ENCODE results near the gene PGLYRP2. TPM values are rescaled to one million over a fixed set of nuclear protein-coding genes. Genes with fewer than 3 reads are reported as not detected.

The PGLYRP2 gene, protein sequence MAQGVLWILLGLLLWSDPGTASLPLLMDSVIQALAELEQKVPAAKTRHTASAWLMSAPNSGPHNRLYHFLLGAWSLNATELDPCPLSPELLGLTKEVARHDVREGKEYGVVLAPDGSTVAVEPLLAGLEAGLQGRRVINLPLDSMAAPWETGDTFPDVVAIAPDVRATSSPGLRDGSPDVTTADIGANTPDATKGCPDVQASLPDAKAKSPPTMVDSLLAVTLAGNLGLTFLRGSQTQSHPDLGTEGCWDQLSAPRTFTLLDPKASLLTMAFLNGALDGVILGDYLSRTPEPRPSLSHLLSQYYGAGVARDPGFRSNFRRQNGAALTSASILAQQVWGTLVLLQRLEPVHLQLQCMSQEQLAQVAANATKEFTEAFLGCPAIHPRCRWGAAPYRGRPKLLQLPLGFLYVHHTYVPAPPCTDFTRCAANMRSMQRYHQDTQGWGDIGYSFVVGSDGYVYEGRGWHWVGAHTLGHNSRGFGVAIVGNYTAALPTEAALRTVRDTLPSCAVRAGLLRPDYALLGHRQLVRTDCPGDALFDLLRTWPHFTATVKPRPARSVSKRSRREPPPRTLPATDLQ
- not detected in 2 replicates for total RNA-seq
- long read RNA-seq = 0 reads

- no peaks in the 10 kb centered on the region for H3K4me1 Mint-ChIP-seq (ENCODE audit: unreplicated experiment)
- no peak within 1 kb of the TSS for H3K27ac Mint-ChIP-seq (ENCODE audit: unreplicated experiment)
- peaks cover 6% of the 10 kb centered on the region for H3K27me3 Mint-ChIP-seq (ENCODE audit: unreplicated experiment)
- H3K36me3 Mint-ChIP-seq (ENCODE audit: unreplicated experiment) = no peaks in the 10 kb centered on the region
- H3K9me3 Mint-ChIP-seq (ENCODE audit: unreplicated experiment) = no peaks in the 10 kb centered on the region
- DNase-seq (ENCODE audit: extremely low spot score, unreplicated experiment) = no peak
- TF ChIP-seq CTCF (IDR thresholded peaks at IDR 0.05) = no peak
- no peak within 1 kb of the TSS for H3K4me3 Mint-ChIP-seq (ENCODE audit: unreplicated experiment)
These were observed at the start of gene PGLYRP2 for GRCh38 chr19:15479391-15480345. Gene PGLYRP2, minus strand, starts transcription at chr19:15479501. Its CDS starts 130 bp downstream, at chr19:15479371.

DNA sequence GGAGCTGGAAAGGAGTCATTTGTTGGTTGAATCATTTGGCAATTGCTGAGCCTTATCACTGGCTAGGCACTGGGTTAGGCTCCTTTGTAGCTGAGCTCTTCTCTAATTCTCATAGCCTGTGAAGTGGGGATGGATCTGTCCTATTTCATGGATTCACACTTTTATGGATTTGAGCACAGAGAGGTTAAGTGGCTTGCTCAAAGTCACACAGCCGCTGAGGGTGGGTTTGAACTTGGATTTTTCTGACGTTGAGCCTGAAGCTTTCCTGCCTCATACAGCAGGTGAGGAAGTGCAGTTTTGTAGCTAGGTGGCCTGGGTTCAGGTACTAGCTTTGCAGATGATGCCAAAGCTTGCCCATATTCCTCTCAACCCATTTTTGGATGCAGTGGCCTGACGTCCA is 48.4 kb upstream of the PGLYRP2 start:
- no peaks in the 10 kb centered on the region for H3K27me3 Mint-ChIP-seq (ENCODE audit: unreplicated experiment)
- H3K4me1 Mint-ChIP-seq (ENCODE audit: unreplicated experiment) = no peaks in the 10 kb centered on the region
- no peak overlapping the region for H3K4me3 Mint-ChIP-seq (ENCODE audit: unreplicated experiment)
- H3K9me3 Mint-ChIP-seq (ENCODE audit: unreplicated experiment) = no peaks in the 10 kb centered on the region
- no peaks in the 10 kb centered on the region for H3K36me3 Mint-ChIP-seq (ENCODE audit: unreplicated experiment)
- DNase-seq (ENCODE audit: extremely low spot score, unreplicated experiment) = no peak
- H3K27ac Mint-ChIP-seq (ENCODE audit: unreplicated experiment) = no peak overlapping the region
- TF ChIP-seq CTCF (IDR thresholded peaks at IDR 0.05) = no peak

DNA sequence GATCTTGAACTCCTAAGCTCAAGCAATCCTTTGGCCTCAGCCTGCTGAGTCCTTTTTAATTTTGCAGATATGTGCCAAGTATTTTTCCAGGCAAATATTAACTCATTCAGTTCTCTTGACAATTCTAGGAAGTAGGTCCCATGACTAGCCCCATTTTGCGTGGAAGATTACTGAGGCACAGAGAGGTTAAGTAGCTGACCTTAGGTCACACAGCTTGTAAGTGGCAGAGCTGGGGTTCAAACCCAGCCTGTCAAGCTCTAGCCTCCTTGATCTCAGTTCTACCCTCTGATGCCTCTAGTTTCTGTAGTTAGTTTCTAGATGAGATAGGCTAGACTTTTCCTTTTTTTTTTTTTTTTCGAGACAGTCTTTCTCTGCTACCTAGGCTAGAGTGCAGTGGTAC is 47.1 kb upstream of the PGLYRP2 start:
- Mint-ChIP-seq H3K27me3 (ENCODE audit: unreplicated experiment) (no peaks in the 10 kb centered on the region), H3K4me1 (ENCODE audit: unreplicated experiment) (no peaks in the 10 kb centered on the region), H3K4me3 (ENCODE audit: unreplicated experiment) (no peak overlapping the region), H3K27ac (ENCODE audit: unreplicated experiment) (no peak overlapping the region), H3K9me3 (ENCODE audit: unreplicated experiment) (no peaks in the 10 kb centered on the region), H3K36me3 (ENCODE audit: unreplicated experiment) (no peaks in the 10 kb centered on the region)
- TF ChIP-seq CTCF (IDR thresholded peaks at IDR 0.05) = no peak
- DNase-seq (ENCODE audit: extremely low spot score, unreplicated experiment) = no peak

DNA sequence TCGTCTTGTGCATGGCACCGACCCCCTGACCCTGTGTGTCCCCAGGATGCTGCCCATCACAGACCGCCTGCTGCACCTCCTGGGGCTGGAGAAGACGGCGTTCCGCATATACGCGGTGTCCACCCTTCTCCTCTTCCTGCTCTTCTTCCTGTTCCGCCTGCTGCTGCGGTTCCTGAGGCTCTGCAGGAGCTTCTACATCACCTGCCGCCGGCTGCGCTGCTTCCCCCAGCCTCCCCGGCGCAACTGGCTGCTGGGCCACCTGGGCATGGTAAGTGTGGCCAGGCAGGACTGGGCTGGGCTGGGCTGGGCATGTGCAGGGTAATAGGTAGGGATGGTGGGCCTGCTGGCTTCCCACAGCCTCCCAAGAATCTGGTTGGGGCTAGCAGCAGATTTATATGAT is 46.0 kb upstream of the PGLYRP2 start:
- H3K4me3 Mint-ChIP-seq (ENCODE audit: unreplicated experiment) = no peak overlapping the region
- no peak for DNase-seq (ENCODE audit: extremely low spot score, unreplicated experiment)
- no peak overlapping the region for H3K27ac Mint-ChIP-seq (ENCODE audit: unreplicated experiment)
- TF ChIP-seq CTCF (IDR thresholded peaks at IDR 0.05) = no peak
- H3K4me1 Mint-ChIP-seq (ENCODE audit: unreplicated experiment) = no peaks in the 10 kb centered on the region
- no peaks in the 10 kb centered on the region for H3K9me3 Mint-ChIP-seq (ENCODE audit: unreplicated experiment)
- no peaks in the 10 kb centered on the region for H3K36me3 Mint-ChIP-seq (ENCODE audit: unreplicated experiment)
- H3K27me3 Mint-ChIP-seq (ENCODE audit: unreplicated experiment) = no peaks in the 10 kb centered on the region

All from osteocyte (in vitro differentiated cells).